Fibroblast of lung (primary cell): ENCODE data around the gene VEGFA.

Source experiments
- EZH2 ChIP-seq: IDR thresholded peaks from 2 replicates; pipeline ENCODE4 v1.5.1; 2012; ENCODE audit warnings: low read length, control low read depth, mild to moderate bottlenecking; ENCODE audit errors: missing control alignments
- TF ChIP-seq, protein P1 (sequence below), 2 donors: IDR thresholded peaks in 1 of 2; conservative IDR thresholded peaks in 1 of 2; 1 replicate in 1 of 2; 2 replicates in 1 of 2; pipeline ENCODE4 v1.5.1; 2011 to 2012; ENCODE audit warnings: low read length in 2 of 2, control low read depth in 1 of 2, inconsistent platforms in 1 of 2, low read depth in 1 of 2, mild to moderate bottlenecking in 1 of 2

DNA sequence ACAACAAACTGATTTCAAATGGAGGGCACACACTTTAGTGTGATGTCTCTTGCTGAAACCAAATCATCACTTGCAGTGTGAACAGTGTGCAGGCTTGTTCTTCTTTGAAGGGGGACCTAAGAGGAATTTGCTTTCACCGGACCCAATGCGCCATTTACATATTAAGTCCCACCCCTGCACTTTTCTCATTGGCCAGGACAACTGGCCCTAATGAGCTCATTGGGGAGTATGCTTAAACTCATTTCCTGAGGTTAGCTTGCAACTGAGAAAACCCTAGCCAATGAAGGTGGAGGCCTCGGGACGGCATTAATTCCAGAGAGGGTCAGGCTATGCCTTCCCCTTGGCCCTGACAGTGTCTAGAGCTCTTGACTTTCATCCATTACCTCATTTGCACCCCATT is 58.7 kb downstream of the VEGFA start:
- TF ChIP-seq, protein P1, sequence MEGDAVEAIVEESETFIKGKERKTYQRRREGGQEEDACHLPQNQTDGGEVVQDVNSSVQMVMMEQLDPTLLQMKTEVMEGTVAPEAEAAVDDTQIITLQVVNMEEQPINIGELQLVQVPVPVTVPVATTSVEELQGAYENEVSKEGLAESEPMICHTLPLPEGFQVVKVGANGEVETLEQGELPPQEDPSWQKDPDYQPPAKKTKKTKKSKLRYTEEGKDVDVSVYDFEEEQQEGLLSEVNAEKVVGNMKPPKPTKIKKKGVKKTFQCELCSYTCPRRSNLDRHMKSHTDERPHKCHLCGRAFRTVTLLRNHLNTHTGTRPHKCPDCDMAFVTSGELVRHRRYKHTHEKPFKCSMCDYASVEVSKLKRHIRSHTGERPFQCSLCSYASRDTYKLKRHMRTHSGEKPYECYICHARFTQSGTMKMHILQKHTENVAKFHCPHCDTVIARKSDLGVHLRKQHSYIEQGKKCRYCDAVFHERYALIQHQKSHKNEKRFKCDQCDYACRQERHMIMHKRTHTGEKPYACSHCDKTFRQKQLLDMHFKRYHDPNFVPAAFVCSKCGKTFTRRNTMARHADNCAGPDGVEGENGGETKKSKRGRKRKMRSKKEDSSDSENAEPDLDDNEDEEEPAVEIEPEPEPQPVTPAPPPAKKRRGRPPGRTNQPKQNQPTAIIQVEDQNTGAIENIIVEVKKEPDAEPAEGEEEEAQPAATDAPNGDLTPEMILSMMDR (conservative IDR thresholded peaks at IDR 0.05 in 1 of 2, IDR thresholded peaks at IDR 0.05 in 1 of 2; ENCODE audit: low read depth in 1 of 2, low read length in 2 of 2), result no peak
- TF ChIP-seq EZH2, result no peak
